WTC11 (cell line): ENCODE data around the gene SLC11A2. TPM values are rescaled to one million over a fixed set of nuclear protein-coding genes. Genes with fewer than 3 reads are reported as not detected.
A peak's percentile ranks its signal among the peaks of the same experiment; 100 is the strongest.

Experiments used
- ATAC-seq: fragments of 200-7000 bp; cut with Tn5 transposase; 2 replicates; pipeline ENCODE4 v1.10.0; 2021; ENCODE audit warnings: mild to moderate bottlenecking, moderate library complexity
- CTCF ChIA-PET: fragments of 300-600 bp; sonication (Branson Sonifier 250); formaldehyde crosslinking; loops from one replicate; lab custom pipeline; 2021; ENCODE audit warnings: antibody characterized with exemption; lab: Charles Lee
- POLR2A ChIA-PET: fragments of 350-600 bp; sonication (Branson Sonifier 250); formaldehyde crosslinking; loops from one replicate; lab custom pipeline; 2021; ENCODE audit warnings: antibody characterized with exemption; lab: Charles Lee
- DNase-seq: peaks from one replicate; pipeline ENCODE4 v3.0.0; 2021; ENCODE audit warnings: low spot score
- H3K27ac Mint-ChIP-seq: 2 replicates; pipeline ENCODE4 v1.8.0; 2021; ENCODE audit warnings: mixed read lengths
- H3K27me3 Mint-ChIP-seq: 2 replicates; pipeline ENCODE4 v1.8.0; 2021; ENCODE audit warnings: low read depth, mild to moderate bottlenecking, moderate library complexity, mixed read lengths
- H3K36me3 Mint-ChIP-seq: 2 replicates; pipeline ENCODE4 v1.8.0; 2021; ENCODE audit warnings: mixed read lengths
- H3K4me1 Mint-ChIP-seq: 2 replicates; pipeline ENCODE4 v1.8.0; 2022; ENCODE audit warnings: mixed read lengths
- H3K4me3 Mint-ChIP-seq: 2 replicates; pipeline ENCODE4 v1.8.0; 2021; ENCODE audit warnings: mild to moderate bottlenecking, moderate library complexity, mixed read lengths
- H3K9me3 Mint-ChIP-seq: 2 replicates; pipeline ENCODE4 v1.8.0; 2021; ENCODE audit warnings: mixed read lengths
- CREB1 ChIP-seq: sonication (generic); formaldehyde crosslinking; IDR thresholded peaks from 2 replicates; pipeline ENCODE4 v1.8.0; 2023; ENCODE audit warnings: mild to moderate bottlenecking, missing genetic modification reagents
- ESRRA ChIP-seq: sonication (generic); formaldehyde crosslinking; IDR thresholded peaks from 2 replicates; pipeline ENCODE4 v1.8.1; 2022; ENCODE audit warnings: mild to moderate bottlenecking, missing genetic modification reagents, borderline replicate concordance
- FOXK1 ChIP-seq: sonication (generic); formaldehyde crosslinking; IDR thresholded peaks from 2 replicates; pipeline ENCODE4 v1.8.0; 2022; ENCODE audit warnings: mild to moderate bottlenecking, moderate library complexity, missing genetic modification reagents
- JUN ChIP-seq: sonication (generic); formaldehyde crosslinking; IDR thresholded peaks from 2 replicates; pipeline ENCODE4 v1.8.0; 2023; ENCODE audit warnings: mild to moderate bottlenecking, missing genetic modification reagents
- NR1H2 ChIP-seq: sonication (generic); formaldehyde crosslinking; IDR thresholded peaks from 2 replicates; pipeline ENCODE4 v1.9.0; 2021; ENCODE audit warnings: mild to moderate bottlenecking, moderate library complexity, missing genetic modification reagents
- NR3C1 ChIP-seq: sonication (generic); formaldehyde crosslinking; conservative IDR thresholded peaks from 2 replicates; pipeline ENCODE4 v1.8.1; 2023; ENCODE audit warnings: low read depth, mild to moderate bottlenecking, missing genetic modification reagents
- SMAD3 ChIP-seq: sonication (generic); formaldehyde crosslinking; IDR thresholded peaks from 2 replicates; pipeline ENCODE4 v1.8.0; 2022; ENCODE audit warnings: missing genetic modification reagents, mild to moderate bottlenecking, borderline replicate concordance
- TCF7 ChIP-seq: sonication (generic); formaldehyde crosslinking; IDR thresholded peaks from 2 replicates; pipeline ENCODE4 v1.8.0; 2022; ENCODE audit warnings: mild to moderate bottlenecking, low read depth, missing genetic modification reagents, moderate library complexity
- TP53 ChIP-seq: sonication (generic); formaldehyde crosslinking; IDR thresholded peaks from 2 replicates; pipeline ENCODE4 v1.8.1; 2023; ENCODE audit warnings: mild to moderate bottlenecking, missing genetic modification reagents
- USF2 ChIP-seq: sonication (generic); formaldehyde crosslinking; IDR thresholded peaks from 2 replicates; pipeline ENCODE4 v1.8.1; 2023; ENCODE audit warnings: mild to moderate bottlenecking, missing genetic modification reagents, moderate library complexity
- ZNF121 ChIP-seq: sonication (generic); formaldehyde crosslinking; IDR thresholded peaks from 2 replicates; pipeline ENCODE4 v1.8.0; 2023; ENCODE audit warnings: missing genetic modification reagents
- ZNF281 ChIP-seq: sonication (generic); formaldehyde crosslinking; IDR thresholded peaks from 2 replicates; pipeline ENCODE4 v1.8.0; 2023; ENCODE audit warnings: mild to moderate bottlenecking, missing genetic modification reagents
- ZNF425 ChIP-seq: fragments of 250-450 bp; sonication (Bioruptor Pico); conservative IDR thresholded peaks from 2 replicates; pipeline ENCODE4 v1.9.0; 2021; ENCODE audit warnings: mild to moderate bottlenecking
- ZNF512 ChIP-seq: sonication (generic); formaldehyde crosslinking; IDR thresholded peaks from 2 replicates; pipeline ENCODE4 v1.8.1; 2022; ENCODE audit warnings: missing genetic modification reagents, borderline replicate concordance
- ZNF671 ChIP-seq: fragments of 250-450 bp; sonication (Bioruptor Pico); IDR thresholded peaks from 2 replicates; pipeline ENCODE4 v1.8.0; 2021; ENCODE audit warnings: mild to moderate bottlenecking
- total RNA-seq: library from RNA; stranded (reverse); gene quantifications from 3 replicates; pipeline ENCODE4 v1.2.3, GENCODE V29; 2021

SLC11A2 gene
- total RNA-seq, 1 experiment from 2014 or later: 58.0 TPM

GRCh38 chr12:51065530-51065929, 39.3 kb upstream of the SLC11A2 start:
- Mint-ChIP-seq H3K4me3 (no peak overlapping the region), H3K36me3 (peaks cover 65% of the 10 kb centered on the region), H3K4me1 (no peaks in the 10 kb centered on the region), H3K27ac (no peak overlapping the region), H3K27me3 (no peaks in the 10 kb centered on the region), H3K9me3 (no peaks in the 10 kb centered on the region)
- DNase-seq: no peak
- no peak for ATAC-seq
- POLR2A ChIA-PET: no interaction called here
- CTCF ChIA-PET: no interaction called here
- TF ChIP-seq ZNF281 (CRISPR knock-in tag): no peak
- peak; percentile 36; the same call in 1 of the 2 replicates for TF ChIP-seq ZNF121 (CRISPR knock-in tag)

- no peak for TF ChIP-seq ZNF281 (CRISPR knock-in tag)
- no peak for TF ChIP-seq FOXK1 (CRISPR knock-in tag)
- TF ChIP-seq JUN (CRISPR knock-in tag): no peak
- no peak for TF ChIP-seq ZNF671 (CRISPR knock-in tag)
- no peak for TF ChIP-seq ZNF425 (CRISPR knock-in tag)
- no peak for TF ChIP-seq NR3C1 (CRISPR knock-in tag)
- no peak for TF ChIP-seq NR1H2 (CRISPR knock-in tag)
- no peak for TF ChIP-seq USF2 (CRISPR knock-in tag)
- no peak for TF ChIP-seq SMAD3
- no peak for TF ChIP-seq TP53 (CRISPR knock-in tag)
- no peak for TF ChIP-seq TCF7 (CRISPR knock-in tag)
- Mint-ChIP-seq H3K27me3 (no peaks in the 10 kb centered on the region), H3K4me3 (no peak overlapping the region), H3K9me3 (no peaks in the 10 kb centered on the region), H3K27ac (no peak overlapping the region), H3K4me1 (no peaks in the 10 kb centered on the region), H3K36me3 (peaks cover 70% of the 10 kb centered on the region)
- ATAC-seq: no peak
- ChIA-PET POLR2A (interaction anchor here (0.7 kb wide), 1 partner anchor 606 kb away, joined by 3 read pairs; no protein-coding TSS in a partner anchor), CTCF (interaction anchor here (1.0 to 1.7 kb wide), 2 partner anchors 35 to 278 kb away, joined by 4 to 5 read pairs; no protein-coding TSS in a partner anchor)
- no peak for DNase-seq
These were observed 36.6 kb upstream of the SLC11A2 start for GRCh38 chr12:51062631-51063397.

GRCh38 chr12:51059086-51059485, 32.9 kb upstream of the SLC11A2 start:
- no peak for ATAC-seq
- TF ChIP-seq ZNF281 (CRISPR knock-in tag) (no peak), ESRRA (CRISPR knock-in tag) (no peak), ZNF512 (CRISPR knock-in tag) (no peak), CREB1 (CRISPR knock-in tag) (no peak), NR3C1 (CRISPR knock-in tag) (no peak), SMAD3 (no peak)

More at GRCh38 chr12:51059086-51059485, 32.9 kb upstream of the SLC11A2 start:
- Mint-ChIP-seq H3K4me1 (no peaks in the 10 kb centered on the region), H3K9me3 (no peaks in the 10 kb centered on the region), H3K27me3 (no peaks in the 10 kb centered on the region), H3K4me3 (no peak overlapping the region), H3K27ac (0 out of 2 replicates have a peak overlapping the region, but pooled peaks have one; percentile 38), H3K36me3 (peaks cover 59% of the 10 kb centered on the region)
- ChIA-PET CTCF (no interaction called here), POLR2A (no interaction called here)
- DNase-seq: no peak
